C4-2B (cell line): ENCODE results near the gene CDH18.

Experiments
- CTCF ChIP-seq: fragments of 450-650 bp; conservative IDR thresholded peaks from 2 replicates; pipeline ENCODE4 v1.5.1; 2017; ENCODE audit warnings: mild to moderate bottlenecking
- ZFX ChIP-seq: fragments of 450-650 bp; IDR thresholded peaks from 2 replicates; pipeline ENCODE4 v1.6.1; 2017

- TF ChIP-seq CTCF (no peak), ZFX (no peak)
Observed at GRCh38 chr5:19771174-19771835, 216.7 kb downstream of the CDH18 start.
